Raji (cell line): ENCODE data around the gene PNMA6E.

Source experiments
- POLR2A ChIP-seq: IDR thresholded peaks from 2 replicates; pipeline ENCODE4 v1.6.1; 2011; ENCODE audit warnings: low read depth, low read length, control low read depth; ENCODE audit not compliant: insufficient read depth

Gene PNMA6E

GRCh38 chrX:153414856-153415510, 13.8 kb upstream of the PNMA6E start:
- no peak for TF ChIP-seq POLR2A

- TF ChIP-seq POLR2A: no peak
Measured at GRCh38 chrX:153413731-153414130, 12.6 kb upstream of the PNMA6E start.

- TF ChIP-seq POLR2A: no peak
Measured at GRCh38 chrX:153412746-153413720, 11.9 kb upstream of the PNMA6E start.

- TF ChIP-seq POLR2A: no peak
Measured at GRCh38 chrX:153411988-153412574, 10.9 kb upstream of the PNMA6E start.

GRCh38 chrX:153411255-153411987, 10.3 kb upstream of the PNMA6E start, which contains the start of gene ZFP92:
ZFP92 (plus strand) TSS chrX:153411472; CDS start chrX:153418323, 6,851 bp downstream.
- TF ChIP-seq POLR2A: no peak

GRCh38 chrX:153410888-153411254, 9.7 kb upstream of the PNMA6E start:
- no peak for TF ChIP-seq POLR2A

GRCh38 chrX:153410373-153410772, 9.2 kb upstream of the PNMA6E start:
- no peak for TF ChIP-seq POLR2A

GRCh38 chrX:153409414-153410101, 8.4 kb upstream of the PNMA6E start:
- TF ChIP-seq POLR2A: no peak

GRCh38 chrX:153408871-153409351, 7.8 kb upstream of the PNMA6E start:
- TF ChIP-seq POLR2A: no peak

- no peak for TF ChIP-seq POLR2A
Measured at GRCh38 chrX:153408221-153408721, 7.1 kb upstream of the PNMA6E start.

- TF ChIP-seq POLR2A: no peak
Measured at GRCh38 chrX:153407736-153408135, 6.6 kb upstream of the PNMA6E start.

GRCh38 chrX:153406903-153407302, 5.8 kb upstream of the PNMA6E start:
- TF ChIP-seq POLR2A: no peak

GRCh38 chrX:153406011-153406410, 4.9 kb upstream of the PNMA6E start:
- no peak for TF ChIP-seq POLR2A

- TF ChIP-seq POLR2A: no peak
Measured at GRCh38 chrX:153405426-153405825, 4.3 kb upstream of the PNMA6E start.
